Activated T-helper 9 cell treated with anti-CD3 and anti-CD28 coated beads, Interleukin-2, amount 50 U/mL, for 16 hours (primary cell): ENCODE data around the gene GAK.

Experiments used
- DNase-seq: peaks from one replicate; pipeline ENCODE4 v3.0.0-alpha.2; 2020; ENCODE audit warnings: low read depth

Gene GAK

GRCh38 chr4:907103-907400, 25.1 kb downstream of the GAK start:
- DNase-seq: no peak

GRCh38 chr4:906339-907102, 25.6 kb downstream of the GAK start:
- no peak for DNase-seq

GRCh38 chr4:905485-906338, 26.4 kb downstream of the GAK start:
- DNase-seq: no peak

GRCh38 chr4:903066-904046, 28.8 kb downstream of the GAK start:
- no peak for DNase-seq

- DNase-seq: no peak
These were observed 30.8 kb downstream of the GAK start for GRCh38 chr4:901192-901910.

GRCh38 chr4:900721-901120, 31.4 kb downstream of the GAK start:
- DNase-seq: no peak

GRCh38 chr4:900073-900472, 32.0 kb downstream of the GAK start:
- DNase-seq: no peak

- DNase-seq: no peak
These were observed 32.6 kb downstream of the GAK start for GRCh38 chr4:899556-899906.

GRCh38 chr4:898869-899555, 33.1 kb downstream of the GAK start:
- no peak for DNase-seq

- DNase-seq: no peak
These were observed 34.0 kb downstream of the GAK start for GRCh38 chr4:898123-898522.

- no peak for DNase-seq
These were observed 35.5 kb downstream of the GAK start for GRCh38 chr4:896630-897029.

- DNase-seq: no peak
These were observed 35.9 kb downstream of the GAK start for GRCh38 chr4:896216-896615.

- DNase-seq: no peak
These were observed 36.5 kb downstream of the GAK start for GRCh38 chr4:895596-895995.

- no peak for DNase-seq
These were observed 38.0 kb downstream of the GAK start for GRCh38 chr4:893995-894705.

GRCh38 chr4:893276-893994, 38.7 kb downstream of the GAK start:
- no peak for DNase-seq

- DNase-seq: no peak
These were observed 39.3 kb downstream of the GAK start for GRCh38 chr4:892780-893179.

GRCh38 chr4:891747-892146, 40.4 kb downstream of the GAK start:
- no peak for DNase-seq

- no peak for DNase-seq
These were observed 42.0 kb downstream of the GAK start for GRCh38 chr4:890036-890695.

- DNase-seq: no peak
These were observed 42.6 kb downstream of the GAK start for GRCh38 chr4:889516-889915.
